GM21619 (cell line): Measurements from ENCODE around the gene CROCC2.

Experiments used
- ATAC-seq: cut with Tn5 transposase; IDR thresholded peaks from one replicate; pipeline ENCODE4 v1.9.1; 2021; ENCODE audit not compliant: unreplicated experiment

The CROCC2 gene

GRCh38 chr2:240985881-240986786 is 80.0 kb downstream of the CROCC2 start:
- ATAC-seq = no peak

- no peak for ATAC-seq
Measured at GRCh38 chr2:240986787-240987411, 80.8 kb downstream of the CROCC2 start.

GRCh38 chr2:240987588-240987987 is 81.5 kb downstream of the CROCC2 start:
- no peak for ATAC-seq

- no peak for ATAC-seq
Measured at GRCh38 chr2:240988146-240988545, 82.0 kb downstream of the CROCC2 start.

GRCh38 chr2:240988571-240989271 is 82.6 kb downstream of the CROCC2 start:
- ATAC-seq = no peak

- no peak for ATAC-seq
Measured at GRCh38 chr2:240989451-240990265, 83.5 kb downstream of the CROCC2 start.

GRCh38 chr2:240990266-240990529 is 84.1 kb downstream of the CROCC2 start:
- ATAC-seq = no peak

GRCh38 chr2:240990726-240991377 is 84.7 kb downstream of the CROCC2 start:
- no peak for ATAC-seq

- no peak for ATAC-seq
Measured at GRCh38 chr2:240991378-240992263, 85.5 kb downstream of the CROCC2 start.

GRCh38 chr2:240992572-240993291 is 86.6 kb downstream of the CROCC2 start:
- ATAC-seq = no peak

GRCh38 chr2:240993446-240994170 is 87.5 kb downstream of the CROCC2 start:
- no peak for ATAC-seq

- ATAC-seq = no peak
Measured at GRCh38 chr2:240994171-240994896, 88.2 kb downstream of the CROCC2 start.

GRCh38 chr2:240995041-240996021 is 89.2 kb downstream of the CROCC2 start:
- ATAC-seq = no peak

GRCh38 chr2:240996161-240996833 is 90.2 kb downstream of the CROCC2 start:
- no peak for ATAC-seq

GRCh38 chr2:240996834-240997140 is 90.7 kb downstream of the CROCC2 start:
- ATAC-seq = no peak
